Uterus (tissue), 4 donors: ENCODE data around the gene PAPLN. TPM values are rescaled to one million over a fixed set of nuclear protein-coding genes. Genes with fewer than 3 reads are reported as not detected.

ENCODE experiments used
- DNase-seq, 2 donors: peaks; one replicate each; pipeline ENCODE4 v3.0.0-alpha.2; 2019 to 2020
- H3K27ac ChIP-seq, 2 donors: fragments of 200-600 bp; sonication (generic); 1 replicate in 1 of 2; 2 replicates in 1 of 2; pipeline ENCODE4 v1.5.1; 2016 to 2018
- H3K27me3 ChIP-seq, 2 donors: fragments of 200-600 bp; sonication (generic); one replicate each; pipeline ENCODE4 v1.5.1; 2018 to 2019; ENCODE audit warnings: control low read depth in 1 of 2
- H3K36me3 ChIP-seq, 2 donors: fragments of 200-600 bp; sonication (generic); one replicate each; pipeline ENCODE4 v1.5.1; 2019; ENCODE audit warnings: control low read depth in 1 of 2
- H3K4me1 ChIP-seq, 2 donors: fragments of 200-600 bp; sonication (generic); one replicate each; pipeline ENCODE4 v1.5.1; 2018 to 2019; ENCODE audit warnings: control low read depth in 1 of 2
- H3K4me3 ChIP-seq, 2 donors: fragments of 200-600 bp; sonication (generic); 1 replicate in 1 of 2; 2 replicates in 1 of 2; pipeline ENCODE4 v1.5.1; 2018 to 2019; ENCODE audit warnings: mild to moderate bottlenecking in 1 of 2
- H3K9me3 ChIP-seq, 2 donors: fragments of 200-600 bp; sonication (generic); one replicate each; pipeline ENCODE4 v1.5.1; 2019; ENCODE audit warnings: control low read depth in 1 of 2
- POLR2A ChIP-seq, 2 donors: fragments of 450-650 bp; IDR thresholded peaks; one replicate each; pipeline ENCODE4 v1.6.1; 2016; ENCODE audit warnings: antibody characterized with exemption in 2 of 2, mild to moderate bottlenecking in 1 of 2, moderate library complexity in 1 of 2
- intact Hi-C: fragments of 100-400 bp; cut with DNase I; formaldehyde crosslinking; loops from one replicate; pipeline ENCODE4 v1.15.1; 2023; ENCODE audit warnings: low total_unique reads
- total RNA-seq, 4 donors: library from RNA; depleted of rRNA in 3 of 4; stranded (reverse); fragments of >200 nt in 3 of 4; gene quantifications; one replicate each; pipeline versions ENCODE4 v1.1.0 to v1.2.4, GENCODE V29; 2014 to 2023
- TF ChIP-seq, protein P1 (sequence below), 4 experiments: fragments of 200-600 bp in 2 of 4; fragments of 450-650 bp in 2 of 4; sonication (generic) in 2 of 4; IDR thresholded peaks; one replicate each; pipeline ENCODE4 v1.5.1; 2016 to 2019; ENCODE audit warnings: antibody characterized with exemption in 4 of 4, mild to moderate bottlenecking in 2 of 4, moderate library complexity in 1 of 4
- donor health status: DM: yes; HTN: yes; CAD: no.

The PAPLN gene
- total RNA-seq, 4 donors from 2014 or later, result 16.5 to 40.2 (median 33.1) TPM

DNA sequence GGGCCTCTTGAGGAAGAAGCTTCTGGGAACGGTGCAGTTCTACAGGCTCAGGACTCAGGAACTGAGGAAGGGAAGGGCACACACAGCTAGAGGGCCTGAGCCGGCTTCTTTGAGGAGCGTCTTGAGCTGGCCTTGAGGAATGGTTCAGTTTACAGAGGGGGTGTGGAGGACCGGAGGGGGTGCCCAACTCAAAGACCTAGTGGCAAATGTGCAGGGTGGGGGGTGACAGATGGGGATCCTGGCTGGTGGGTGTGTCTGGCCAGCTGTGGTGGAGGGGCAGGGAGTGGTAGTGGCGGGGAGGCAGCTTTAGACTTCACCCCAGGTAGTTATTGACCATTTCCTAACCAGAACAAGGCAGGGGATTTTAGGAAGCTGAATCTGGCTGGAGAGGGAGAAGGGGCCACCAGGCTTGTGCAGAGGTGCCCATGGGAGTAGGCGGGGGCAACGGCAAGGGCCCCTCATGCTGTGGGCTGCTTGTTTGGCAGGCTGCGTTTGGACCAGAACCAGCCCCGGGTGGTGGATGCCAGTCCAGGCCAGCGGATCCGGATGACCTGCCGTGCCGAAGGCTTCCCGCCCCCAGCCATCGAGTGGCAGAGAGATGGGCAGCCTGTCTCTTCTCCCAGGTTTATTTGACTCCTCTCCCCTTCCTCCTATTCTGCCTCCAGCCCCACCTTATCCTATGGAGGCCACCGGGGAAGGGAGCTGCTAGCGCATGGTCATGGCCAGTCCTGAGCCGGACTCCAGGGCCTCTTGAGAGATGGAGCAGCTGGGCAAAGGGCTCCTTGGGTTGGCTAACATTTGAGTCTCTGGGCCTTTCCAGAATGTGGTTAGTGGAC lies 27.8 kb downstream of the PAPLN start:
- TF ChIP-seq POLR2A (IDR thresholded peaks at IDR 0.05), result no peak
- TF ChIP-seq, protein P1, sequence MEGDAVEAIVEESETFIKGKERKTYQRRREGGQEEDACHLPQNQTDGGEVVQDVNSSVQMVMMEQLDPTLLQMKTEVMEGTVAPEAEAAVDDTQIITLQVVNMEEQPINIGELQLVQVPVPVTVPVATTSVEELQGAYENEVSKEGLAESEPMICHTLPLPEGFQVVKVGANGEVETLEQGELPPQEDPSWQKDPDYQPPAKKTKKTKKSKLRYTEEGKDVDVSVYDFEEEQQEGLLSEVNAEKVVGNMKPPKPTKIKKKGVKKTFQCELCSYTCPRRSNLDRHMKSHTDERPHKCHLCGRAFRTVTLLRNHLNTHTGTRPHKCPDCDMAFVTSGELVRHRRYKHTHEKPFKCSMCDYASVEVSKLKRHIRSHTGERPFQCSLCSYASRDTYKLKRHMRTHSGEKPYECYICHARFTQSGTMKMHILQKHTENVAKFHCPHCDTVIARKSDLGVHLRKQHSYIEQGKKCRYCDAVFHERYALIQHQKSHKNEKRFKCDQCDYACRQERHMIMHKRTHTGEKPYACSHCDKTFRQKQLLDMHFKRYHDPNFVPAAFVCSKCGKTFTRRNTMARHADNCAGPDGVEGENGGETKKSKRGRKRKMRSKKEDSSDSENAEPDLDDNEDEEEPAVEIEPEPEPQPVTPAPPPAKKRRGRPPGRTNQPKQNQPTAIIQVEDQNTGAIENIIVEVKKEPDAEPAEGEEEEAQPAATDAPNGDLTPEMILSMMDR (IDR thresholded peaks at IDR 0.05), result no peak
- H3K27ac ChIP-seq, result no peak overlapping the region
- H3K36me3 ChIP-seq, result no peaks in the 10 kb centered on the region
- intact Hi-C loops, result no loop called here
- peaks cover 0 to 4% of the 10 kb centered on the region in 2 donors for H3K4me1 ChIP-seq
- no peaks in the 10 kb centered on the region for H3K9me3 ChIP-seq
- DNase-seq, result no peak
- H3K27me3 ChIP-seq, result no peaks in the 10 kb centered on the region
- no peak overlapping the region for H3K4me3 ChIP-seq

DNA sequence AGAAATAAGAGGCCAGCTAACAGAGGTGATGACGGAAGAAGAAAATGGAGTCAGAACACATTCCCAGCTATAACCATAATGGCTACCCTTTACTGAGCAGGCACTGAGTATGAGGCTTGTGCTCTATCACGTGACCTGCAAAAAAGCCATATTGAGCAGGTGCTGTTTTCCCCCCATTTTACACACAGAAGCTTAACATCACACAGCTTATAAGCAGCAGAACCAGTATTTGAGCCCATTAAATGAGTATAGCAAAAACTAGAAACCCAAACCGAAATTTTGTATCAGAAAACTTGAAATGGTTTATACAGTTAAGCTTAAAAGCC lies 28.4 kb downstream of the PAPLN start:
- Histone ChIP-seq H3K4me1 (peaks cover 0 to 4% of the 10 kb centered on the region in 2 donors), H3K36me3 (no peaks in the 10 kb centered on the region), H3K9me3 (no peaks in the 10 kb centered on the region), H3K4me3 (no peak overlapping the region), H3K27me3 (no peaks in the 10 kb centered on the region), H3K27ac (no peak overlapping the region)
- TF ChIP-seq, protein P1 (IDR thresholded peaks at IDR 0.05), result no peak
- no peak for TF ChIP-seq POLR2A (IDR thresholded peaks at IDR 0.05)
- DNase-seq, result no peak
- intact Hi-C loops, result no loop called here

DNA sequence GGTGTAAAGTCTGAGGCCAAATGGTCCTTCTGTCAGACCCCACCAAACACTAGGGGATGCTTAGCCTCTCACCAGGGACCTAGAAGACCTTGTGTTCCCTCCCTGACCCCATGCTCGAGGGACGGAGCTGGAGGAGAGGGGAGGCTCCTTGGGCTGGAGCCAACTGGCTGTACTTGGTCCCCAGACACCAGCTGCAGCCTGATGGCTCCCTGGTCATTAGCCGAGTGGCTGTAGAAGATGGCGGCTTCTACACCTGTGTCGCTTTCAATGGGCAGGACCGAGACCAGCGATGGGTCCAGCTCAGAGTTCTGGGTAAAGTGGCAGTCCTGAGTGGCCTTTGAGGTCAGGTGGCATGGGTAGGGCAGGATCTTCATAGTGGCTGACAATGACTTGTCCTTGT lies 29.0 kb downstream of the PAPLN start:
- no peak for TF ChIP-seq POLR2A (IDR thresholded peaks at IDR 0.05)
- TF ChIP-seq, protein P1 (IDR thresholded peaks at IDR 0.05), result no peak
- Histone ChIP-seq H3K4me3 (no peak overlapping the region), H3K36me3 (no peaks in the 10 kb centered on the region), H3K4me1 (peaks cover 0 to 4% of the 10 kb centered on the region in 2 donors), H3K27ac (no peak overlapping the region), H3K27me3 (no peaks in the 10 kb centered on the region), H3K9me3 (no peaks in the 10 kb centered on the region)
- intact Hi-C loops, result no loop called here
- no peak for DNase-seq

DNA sequence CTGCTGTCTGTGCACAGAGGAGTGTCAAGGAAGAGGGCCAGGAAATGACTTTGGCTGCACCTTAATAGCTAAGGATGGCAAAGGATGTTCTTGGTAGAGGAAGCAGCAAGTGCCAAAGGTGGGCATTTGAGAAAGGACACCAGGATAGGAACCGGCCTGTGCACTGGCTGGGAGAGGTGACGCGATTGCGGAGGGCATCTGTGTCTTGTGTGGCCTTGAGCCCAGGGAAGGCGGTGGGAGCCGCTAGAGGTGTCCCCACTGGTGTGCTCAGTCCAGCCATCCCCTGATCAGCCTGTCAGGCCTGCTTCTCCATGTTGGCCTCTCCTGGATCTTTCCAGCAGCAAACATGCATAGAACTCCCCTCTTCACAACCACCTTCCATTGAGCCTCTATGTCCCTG lies 30.2 kb downstream of the PAPLN start:
- no peak for DNase-seq
- Histone ChIP-seq H3K4me1 (peaks cover 0 to 4% of the 10 kb centered on the region in 2 donors), H3K27ac (no peak overlapping the region), H3K9me3 (no peaks in the 10 kb centered on the region), H3K27me3 (no peaks in the 10 kb centered on the region), H3K36me3 (no peaks in the 10 kb centered on the region), H3K4me3 (no peak overlapping the region)
- intact Hi-C loops, result no loop called here
- TF ChIP-seq, protein P1 (IDR thresholded peaks at IDR 0.05), result no peak
- TF ChIP-seq POLR2A (IDR thresholded peaks at IDR 0.05), result no peak

DNA sequence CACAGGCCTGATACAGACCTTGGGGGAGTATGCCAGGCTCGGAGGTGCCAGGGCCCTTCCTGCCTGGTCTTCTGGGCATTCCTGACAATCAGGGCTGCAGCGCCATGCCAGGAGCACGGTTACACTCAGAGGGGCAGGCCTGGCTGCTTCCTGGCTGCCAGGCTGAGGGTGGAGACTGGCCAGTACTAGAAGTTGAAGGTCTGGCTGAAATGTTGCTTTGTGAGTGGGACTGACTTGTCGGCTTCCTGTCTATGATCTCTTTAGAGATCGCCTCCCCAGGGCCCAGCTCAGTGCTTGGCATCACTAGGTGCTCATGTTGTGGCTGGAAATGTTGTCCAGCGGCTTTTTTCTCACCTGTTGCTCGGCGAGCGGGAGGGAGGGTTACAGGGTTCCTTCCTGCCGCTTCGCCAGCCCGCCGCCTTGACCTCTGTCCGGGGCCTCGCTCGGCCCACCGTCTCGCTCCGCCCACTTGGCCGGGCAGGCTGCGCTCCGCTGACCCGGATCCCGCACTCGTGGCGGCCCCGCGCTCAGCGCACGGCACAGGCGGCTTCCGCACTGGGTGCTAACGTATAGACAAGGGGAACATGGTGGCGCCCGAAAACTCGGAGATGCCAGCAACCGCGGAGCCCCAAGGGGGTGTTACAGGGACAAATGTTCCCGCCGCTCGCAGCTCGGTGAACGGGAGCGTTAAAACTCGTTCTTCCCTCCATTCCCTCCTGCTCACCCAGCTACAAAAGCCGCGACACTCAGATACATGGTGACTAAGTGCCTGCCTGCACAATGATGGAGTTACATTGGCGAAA lies 32.6 kb downstream of the PAPLN start:
- H3K36me3 ChIP-seq, result no peaks in the 10 kb centered on the region
- H3K4me3 ChIP-seq, result peak overlapping the region; percentile 10 to 32
- TF ChIP-seq, protein P1 (IDR thresholded peaks at IDR 0.05), result no peak
- TF ChIP-seq POLR2A (IDR thresholded peaks at IDR 0.05), result no peak
- intact Hi-C loops, result no loop called here
- H3K27me3 ChIP-seq, result no peaks in the 10 kb centered on the region
- peak in 1 of 2 donors; percentile 44 for DNase-seq
- peak overlapping the region; percentile 3 to 60 for H3K27ac ChIP-seq
- no peaks in the 10 kb centered on the region for H3K9me3 ChIP-seq
- H3K4me1 ChIP-seq, result peaks cover 0 to 4% of the 10 kb centered on the region in 2 donors
